Hair follicle dermal papilla cell (primary cell): ENCODE results near the gene FILIP1. TPM values are rescaled to one million over a fixed set of nuclear protein-coding genes. Genes with fewer than 3 reads are reported as not detected.

Experiments
- small RNA-seq: library from RNA; depleted of rRNA; stranded (forward); fragments of <200 nt; gene quantifications from one replicate; pipeline ENCODE3, GENCODE V24; 2012
- total RNA-seq: library from RNA; depleted of rRNA; stranded (reverse); fragments of >200 nt; gene quantifications from 2 replicates; pipeline ENCODE4 v1.2.3, GENCODE V29; 2012

FILIP1 gene
- total RNA-seq = 0.97 and 2.9 TPM in 2 replicates

GRCh38 chr6:75493400-75494064, at the start of gene FILIP1:
FILIP1 (minus strand) TSS chr6:75493800; CDS start chr6:75414972, 78,828 bp downstream.

GRCh38 chr6:75284632-75285282, 208.8 kb downstream of the FILIP1 start, which contains the start of gene TMEM30A:
TMEM30A (minus strand) TSS chr6:75284792; CDS start chr6:75284638, 154 bp downstream.

GRCh38 chr6:75243333-75244062, 250.1 kb downstream of the FILIP1 start, which contains the start of gene COX7A2:
COX7A2 (minus strand) TSS chr6:75243801; CDS start chr6:75243734, 67 bp downstream.

Small RNA genes lying within 50 kb of the gene (small RNA-seq; reads per million reads assigned to genes)
- not detected for gene MIR4463
- gene RF00012 = not detected
- 2.1 reads per million, percentile 49 among the genes with 10 or more reads in this experiment for gene RNU1-34P

Other genes starting within 250 kb of the FILIP1 start
- 40.1 and 246 TPM in 2 replicates for gene COX7A2, start 250.0 kb downstream of the FILIP1 start, total RNA-seq
- 140 and 155 TPM in 2 replicates for gene TMEM30A, start 209.0 kb downstream of the FILIP1 start, total RNA-seq
- 88.5 and 115 TPM in 2 replicates for gene SENP6, start 108.1 kb upstream of the FILIP1 start, total RNA-seq